WTC11 (cell line): ENCODE data around the gene IL1RAP. TPM values are rescaled to one million over a fixed set of nuclear protein-coding genes. Genes with fewer than 3 reads are reported as not detected.

Source experiments
- ATAC-seq: fragments of 200-7000 bp; cut with Tn5 transposase; 2 replicates; pipeline ENCODE4 v1.10.0; 2021; ENCODE audit warnings: mild to moderate bottlenecking, moderate library complexity
- CTCF ChIA-PET: fragments of 300-600 bp; sonication (Branson Sonifier 250); formaldehyde crosslinking; loops from one replicate; lab custom pipeline; 2021; ENCODE audit warnings: antibody characterized with exemption; lab: Charles Lee
- POLR2A ChIA-PET: fragments of 350-600 bp; sonication (Branson Sonifier 250); formaldehyde crosslinking; loops from one replicate; lab custom pipeline; 2021; ENCODE audit warnings: antibody characterized with exemption; lab: Charles Lee
- DNase-seq: peaks from one replicate; pipeline ENCODE4 v3.0.0; 2021; ENCODE audit warnings: low spot score
- H3K27ac Mint-ChIP-seq: 2 replicates; pipeline ENCODE4 v1.8.0; 2021; ENCODE audit warnings: mixed read lengths
- H3K27me3 Mint-ChIP-seq: 2 replicates; pipeline ENCODE4 v1.8.0; 2021; ENCODE audit warnings: low read depth, mild to moderate bottlenecking, moderate library complexity, mixed read lengths
- H3K36me3 Mint-ChIP-seq: 2 replicates; pipeline ENCODE4 v1.8.0; 2021; ENCODE audit warnings: mixed read lengths
- H3K4me1 Mint-ChIP-seq: 2 replicates; pipeline ENCODE4 v1.8.0; 2022; ENCODE audit warnings: mixed read lengths
- H3K4me3 Mint-ChIP-seq: 2 replicates; pipeline ENCODE4 v1.8.0; 2021; ENCODE audit warnings: mild to moderate bottlenecking, moderate library complexity, mixed read lengths
- H3K9me3 Mint-ChIP-seq: 2 replicates; pipeline ENCODE4 v1.8.0; 2021; ENCODE audit warnings: mixed read lengths
- ETV6 ChIP-seq: sonication (generic); formaldehyde crosslinking; IDR thresholded peaks from 2 replicates; pipeline ENCODE4 v1.8.1; 2022; ENCODE audit warnings: mild to moderate bottlenecking, missing genetic modification reagents
- FOXK1 ChIP-seq: sonication (generic); formaldehyde crosslinking; IDR thresholded peaks from 2 replicates; pipeline ENCODE4 v1.8.0; 2022; ENCODE audit warnings: mild to moderate bottlenecking, moderate library complexity, missing genetic modification reagents
- FOXP1 ChIP-seq: sonication (generic); formaldehyde crosslinking; IDR thresholded peaks from 2 replicates; pipeline ENCODE4 v1.8.0; 2022; ENCODE audit warnings: missing genetic modification reagents, mild to moderate bottlenecking, moderate library complexity, borderline replicate concordance
- GABPB1 ChIP-seq: sonication (generic); formaldehyde crosslinking; IDR thresholded peaks from 2 replicates; pipeline ENCODE4 v1.8.1; 2023; ENCODE audit warnings: mild to moderate bottlenecking, missing genetic modification reagents
- IRF2 ChIP-seq: sonication (generic); formaldehyde crosslinking; IDR thresholded peaks from 2 replicates; pipeline ENCODE4 v1.8.0; 2022; ENCODE audit warnings: low read depth, missing genetic modification reagents, borderline replicate concordance
- MYBL2 ChIP-seq: sonication (generic); formaldehyde crosslinking; IDR thresholded peaks from 2 replicates; pipeline ENCODE4 v1.8.1; 2023; ENCODE audit warnings: mild to moderate bottlenecking, moderate library complexity, missing genetic modification reagents
- NFE2L1 ChIP-seq: sonication (generic); formaldehyde crosslinking; IDR thresholded peaks from 2 replicates; pipeline ENCODE4 v1.8.1; 2023; ENCODE audit warnings: missing genetic modification reagents
- RELA ChIP-seq: sonication (generic); formaldehyde crosslinking; IDR thresholded peaks from 2 replicates; pipeline ENCODE4 v1.8.1; 2022; ENCODE audit warnings: missing genetic modification reagents, mild to moderate bottlenecking, borderline replicate concordance
- ZNF138 ChIP-seq: sonication (generic); formaldehyde crosslinking; conservative IDR thresholded peaks from 2 replicates; pipeline ENCODE4 v1.8.1; 2022; ENCODE audit warnings: mild to moderate bottlenecking, moderate library complexity, missing genetic modification reagents
- total RNA-seq: library from RNA; stranded (reverse); gene quantifications from 3 replicates; pipeline ENCODE4 v1.2.3, GENCODE V29; 2021
- TF ChIP-seq, protein P1 (sequence below): sonication (generic); formaldehyde crosslinking; conservative IDR thresholded peaks from 2 replicates; pipeline ENCODE4 v1.8.1; 2023; ENCODE audit warnings: mild to moderate bottlenecking, low read depth, missing genetic modification reagents, moderate library complexity
- TF ChIP-seq, protein P2 (sequence below): fragments of 250-450 bp; sonication (Bioruptor Pico); IDR thresholded peaks from 2 replicates; pipeline ENCODE4 v2.1.2; 2022; ENCODE audit warnings: mild to moderate bottlenecking, moderate library complexity
- TF ChIP-seq, protein P3 (sequence below): fragments of 250-450 bp; sonication (Bioruptor Pico); IDR thresholded peaks from 2 replicates; pipeline ENCODE4 v1.8.0; 2021; ENCODE audit warnings: mild to moderate bottlenecking
- TF ChIP-seq, protein P4 (sequence below): sonication (generic); formaldehyde crosslinking; IDR thresholded peaks from 2 replicates; pipeline ENCODE4 v1.8.1; 2023; ENCODE audit warnings: mild to moderate bottlenecking, missing genetic modification reagents, borderline replicate concordance
- TF ChIP-seq, protein P5 (sequence below): sonication (generic); formaldehyde crosslinking; IDR thresholded peaks from 2 replicates; pipeline ENCODE4 v1.8.1; 2023; ENCODE audit warnings: mild to moderate bottlenecking, moderate library complexity, missing genetic modification reagents
- TF ChIP-seq, protein P6 (sequence below): fragments of 250-450 bp; sonication (Bioruptor Pico); IDR thresholded peaks from 2 replicates; pipeline ENCODE4 v1.9.0; 2021; ENCODE audit warnings: mild to moderate bottlenecking

IL1RAP gene
- total RNA-seq, 1 experiment from 2014 or later, result 4.5 TPM

DNA sequence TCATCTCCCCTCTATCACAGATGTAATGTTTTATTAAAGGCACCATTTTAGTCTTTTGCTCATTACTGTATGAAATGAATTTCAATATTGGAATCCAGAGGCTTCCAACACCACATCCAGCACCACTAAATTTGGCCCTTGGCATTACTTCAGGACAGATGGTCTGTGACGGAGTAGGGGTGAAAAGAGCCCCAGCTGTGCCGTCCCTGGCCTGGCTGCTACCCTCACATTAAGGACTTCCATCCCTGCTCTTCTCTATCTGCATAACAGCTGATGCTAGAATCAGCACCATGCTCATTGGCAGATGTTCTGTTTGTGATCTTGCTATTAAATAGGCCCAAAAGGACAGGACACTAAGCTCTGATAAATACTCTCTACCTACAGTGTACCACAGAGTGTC lies 152.9 kb downstream of the IL1RAP start:
- Mint-ChIP-seq H3K4me3 (no peak overlapping the region), H3K9me3 (no peaks in the 10 kb centered on the region), H3K36me3 (no peaks in the 10 kb centered on the region), H3K27me3 (no peaks in the 10 kb centered on the region), H3K4me1 (peaks cover 2% of the 10 kb centered on the region; the same call in 1 of the 2 replicates), H3K27ac (no peak overlapping the region)
- TF ChIP-seq, protein P1, sequence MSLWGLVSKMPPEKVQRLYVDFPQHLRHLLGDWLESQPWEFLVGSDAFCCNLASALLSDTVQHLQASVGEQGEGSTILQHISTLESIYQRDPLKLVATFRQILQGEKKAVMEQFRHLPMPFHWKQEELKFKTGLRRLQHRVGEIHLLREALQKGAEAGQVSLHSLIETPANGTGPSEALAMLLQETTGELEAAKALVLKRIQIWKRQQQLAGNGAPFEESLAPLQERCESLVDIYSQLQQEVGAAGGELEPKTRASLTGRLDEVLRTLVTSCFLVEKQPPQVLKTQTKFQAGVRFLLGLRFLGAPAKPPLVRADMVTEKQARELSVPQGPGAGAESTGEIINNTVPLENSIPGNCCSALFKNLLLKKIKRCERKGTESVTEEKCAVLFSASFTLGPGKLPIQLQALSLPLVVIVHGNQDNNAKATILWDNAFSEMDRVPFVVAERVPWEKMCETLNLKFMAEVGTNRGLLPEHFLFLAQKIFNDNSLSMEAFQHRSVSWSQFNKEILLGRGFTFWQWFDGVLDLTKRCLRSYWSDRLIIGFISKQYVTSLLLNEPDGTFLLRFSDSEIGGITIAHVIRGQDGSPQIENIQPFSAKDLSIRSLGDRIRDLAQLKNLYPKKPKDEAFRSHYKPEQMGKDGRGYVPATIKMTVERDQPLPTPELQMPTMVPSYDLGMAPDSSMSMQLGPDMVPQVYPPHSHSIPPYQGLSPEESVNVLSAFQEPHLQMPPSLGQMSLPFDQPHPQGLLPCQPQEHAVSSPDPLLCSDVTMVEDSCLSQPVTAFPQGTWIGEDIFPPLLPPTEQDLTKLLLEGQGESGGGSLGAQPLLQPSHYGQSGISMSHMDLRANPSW (CRISPR knock-in tag), result no peak
- TF ChIP-seq, protein P2, sequence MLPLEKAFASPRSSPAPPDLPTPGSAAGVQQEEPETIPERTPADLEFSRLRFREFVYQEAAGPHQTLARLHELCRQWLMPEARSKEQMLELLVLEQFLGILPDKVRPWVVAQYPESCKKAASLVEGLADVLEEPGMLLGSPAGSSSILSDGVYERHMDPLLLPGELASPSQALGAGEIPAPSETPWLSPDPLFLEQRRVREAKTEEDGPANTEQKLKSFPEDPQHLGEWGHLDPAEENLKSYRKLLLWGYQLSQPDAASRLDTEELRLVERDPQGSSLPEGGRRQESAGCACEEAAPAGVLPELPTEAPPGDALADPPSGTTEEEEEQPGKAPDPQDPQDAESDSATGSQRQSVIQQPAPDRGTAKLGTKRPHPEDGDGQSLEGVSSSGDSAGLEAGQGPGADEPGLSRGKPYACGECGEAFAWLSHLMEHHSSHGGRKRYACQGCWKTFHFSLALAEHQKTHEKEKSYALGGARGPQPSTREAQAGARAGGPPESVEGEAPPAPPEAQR (CRISPR knock-in tag), result no peak
- TF ChIP-seq, protein P3, sequence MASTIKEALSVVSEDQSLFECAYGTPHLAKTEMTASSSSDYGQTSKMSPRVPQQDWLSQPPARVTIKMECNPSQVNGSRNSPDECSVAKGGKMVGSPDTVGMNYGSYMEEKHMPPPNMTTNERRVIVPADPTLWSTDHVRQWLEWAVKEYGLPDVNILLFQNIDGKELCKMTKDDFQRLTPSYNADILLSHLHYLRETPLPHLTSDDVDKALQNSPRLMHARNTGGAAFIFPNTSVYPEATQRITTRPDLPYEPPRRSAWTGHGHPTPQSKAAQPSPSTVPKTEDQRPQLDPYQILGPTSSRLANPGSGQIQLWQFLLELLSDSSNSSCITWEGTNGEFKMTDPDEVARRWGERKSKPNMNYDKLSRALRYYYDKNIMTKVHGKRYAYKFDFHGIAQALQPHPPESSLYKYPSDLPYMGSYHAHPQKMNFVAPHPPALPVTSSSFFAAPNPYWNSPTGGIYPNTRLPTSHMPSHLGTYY (CRISPR knock-in tag), result no peak
- TF ChIP-seq IRF2 (CRISPR knock-in tag), result no peak
- no peak for TF ChIP-seq FOXP1
- no peak for TF ChIP-seq ZNF138 (CRISPR knock-in tag)
- TF ChIP-seq, protein P4, sequence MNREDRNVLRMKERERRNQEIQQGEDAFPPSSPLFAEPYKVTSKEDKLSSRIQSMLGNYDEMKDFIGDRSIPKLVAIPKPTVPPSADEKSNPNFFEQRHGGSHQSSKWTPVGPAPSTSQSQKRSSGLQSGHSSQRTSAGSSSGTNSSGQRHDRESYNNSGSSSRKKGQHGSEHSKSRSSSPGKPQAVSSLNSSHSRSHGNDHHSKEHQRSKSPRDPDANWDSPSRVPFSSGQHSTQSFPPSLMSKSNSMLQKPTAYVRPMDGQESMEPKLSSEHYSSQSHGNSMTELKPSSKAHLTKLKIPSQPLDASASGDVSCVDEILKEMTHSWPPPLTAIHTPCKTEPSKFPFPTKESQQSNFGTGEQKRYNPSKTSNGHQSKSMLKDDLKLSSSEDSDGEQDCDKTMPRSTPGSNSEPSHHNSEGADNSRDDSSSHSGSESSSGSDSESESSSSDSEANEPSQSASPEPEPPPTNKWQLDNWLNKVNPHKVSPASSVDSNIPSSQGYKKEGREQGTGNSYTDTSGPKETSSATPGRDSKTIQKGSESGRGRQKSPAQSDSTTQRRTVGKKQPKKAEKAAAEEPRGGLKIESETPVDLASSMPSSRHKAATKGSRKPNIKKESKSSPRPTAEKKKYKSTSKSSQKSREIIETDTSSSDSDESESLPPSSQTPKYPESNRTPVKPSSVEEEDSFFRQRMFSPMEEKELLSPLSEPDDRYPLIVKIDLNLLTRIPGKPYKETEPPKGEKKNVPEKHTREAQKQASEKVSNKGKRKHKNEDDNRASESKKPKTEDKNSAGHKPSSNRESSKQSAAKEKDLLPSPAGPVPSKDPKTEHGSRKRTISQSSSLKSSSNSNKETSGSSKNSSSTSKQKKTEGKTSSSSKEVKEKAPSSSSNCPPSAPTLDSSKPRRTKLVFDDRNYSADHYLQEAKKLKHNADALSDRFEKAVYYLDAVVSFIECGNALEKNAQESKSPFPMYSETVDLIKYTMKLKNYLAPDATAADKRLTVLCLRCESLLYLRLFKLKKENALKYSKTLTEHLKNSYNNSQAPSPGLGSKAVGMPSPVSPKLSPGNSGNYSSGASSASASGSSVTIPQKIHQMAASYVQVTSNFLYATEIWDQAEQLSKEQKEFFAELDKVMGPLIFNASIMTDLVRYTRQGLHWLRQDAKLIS (CRISPR knock-in tag), result no peak
- TF ChIP-seq, protein P5, sequence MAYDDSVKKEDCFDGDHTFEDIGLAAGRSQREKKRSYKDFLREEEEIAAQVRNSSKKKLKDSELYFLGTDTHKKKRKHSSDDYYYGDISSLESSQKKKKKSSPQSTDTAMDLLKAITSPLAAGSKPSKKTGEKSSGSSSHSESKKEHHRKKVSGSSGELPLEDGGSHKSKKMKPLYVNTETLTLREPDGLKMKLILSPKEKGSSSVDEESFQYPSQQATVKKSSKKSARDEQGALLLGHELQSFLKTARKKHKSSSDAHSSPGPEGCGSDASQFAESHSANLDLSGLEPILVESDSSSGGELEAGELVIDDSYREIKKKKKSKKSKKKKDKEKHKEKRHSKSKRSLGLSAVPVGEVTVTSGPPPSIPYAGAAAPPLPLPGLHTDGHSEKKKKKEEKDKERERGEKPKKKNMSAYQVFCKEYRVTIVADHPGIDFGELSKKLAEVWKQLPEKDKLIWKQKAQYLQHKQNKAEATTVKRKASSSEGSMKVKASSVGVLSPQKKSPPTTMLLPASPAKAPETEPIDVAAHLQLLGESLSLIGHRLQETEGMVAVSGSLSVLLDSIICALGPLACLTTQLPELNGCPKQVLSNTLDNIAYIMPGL (CRISPR knock-in tag), result no peak
- TF ChIP-seq, protein P6, sequence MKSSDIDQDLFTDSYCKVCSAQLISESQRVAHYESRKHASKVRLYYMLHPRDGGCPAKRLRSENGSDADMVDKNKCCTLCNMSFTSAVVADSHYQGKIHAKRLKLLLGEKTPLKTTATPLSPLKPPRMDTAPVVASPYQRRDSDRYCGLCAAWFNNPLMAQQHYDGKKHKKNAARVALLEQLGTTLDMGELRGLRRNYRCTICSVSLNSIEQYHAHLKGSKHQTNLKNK (CRISPR knock-in tag), result no peak
- TF ChIP-seq ETV6 (CRISPR knock-in tag), result no peak
- TF ChIP-seq FOXK1, result no peak
- TF ChIP-seq GABPB1 (CRISPR knock-in tag), result no peak
- TF ChIP-seq MYBL2 (CRISPR knock-in tag), result no peak
- TF ChIP-seq RELA (CRISPR knock-in tag), result no peak
- no peak for TF ChIP-seq NFE2L1
- DNase-seq (no peak), ATAC-seq (no peak)
- CTCF ChIA-PET, result no interaction called here
- POLR2A ChIA-PET, result no interaction called here
